Measurements from ENCODE around the gene FRAS1. TPM values are rescaled to one million over a fixed set of nuclear protein-coding genes. Genes with fewer than 3 reads are reported as not detected.

FRAS1 gene
- total RNA-seq, 2 experiments from 2014 or later = 0.05 to 0.22 TPM

DNA sequence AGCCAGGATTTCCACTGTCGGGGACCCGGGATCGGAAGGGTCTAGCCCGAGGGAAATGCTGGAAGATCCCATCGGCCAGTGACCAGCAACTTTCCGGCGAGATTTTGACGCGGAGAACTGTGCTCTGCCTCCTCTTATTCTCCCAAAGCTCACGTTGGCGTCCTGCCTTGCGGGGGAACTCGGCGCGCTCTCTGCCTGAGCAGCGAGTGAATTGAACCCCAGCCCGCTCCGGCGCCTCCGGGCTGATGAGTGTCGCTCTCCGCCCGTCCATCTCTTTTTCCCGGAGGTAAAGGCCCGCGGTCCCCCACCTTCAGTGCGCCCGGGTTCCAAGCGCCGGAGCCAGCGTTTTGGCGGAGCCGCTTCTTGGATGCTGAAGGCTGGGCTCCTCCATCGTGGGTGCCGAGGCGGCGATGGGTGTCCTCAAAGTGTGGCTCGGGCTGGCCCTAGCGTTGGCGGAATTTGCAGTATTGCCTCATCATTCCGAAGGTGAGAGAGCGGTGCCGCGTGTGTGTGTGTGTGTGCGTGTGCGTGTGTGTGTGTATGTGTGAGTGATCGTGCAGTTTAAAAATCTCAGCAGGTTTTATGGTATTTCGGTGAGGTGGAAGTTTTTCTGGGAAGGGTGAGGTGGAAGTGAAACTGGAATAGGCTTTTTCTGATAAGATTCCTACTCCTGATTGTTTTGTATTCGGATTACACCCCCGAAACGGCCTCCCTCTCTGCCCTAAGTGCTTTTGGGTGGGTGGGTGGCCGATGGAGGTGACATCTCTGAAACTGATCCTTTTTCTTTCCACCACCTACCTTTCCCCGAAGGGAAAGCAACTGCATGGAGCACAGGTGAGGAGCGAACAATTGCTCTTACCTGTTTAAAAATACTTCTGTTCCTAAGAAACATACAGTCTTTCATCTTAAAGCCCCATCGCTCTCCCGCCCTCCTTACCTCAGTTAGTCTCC is 752 bp downstream of the FRAS1 start:
- TF ChIP-seq, protein P1, sequence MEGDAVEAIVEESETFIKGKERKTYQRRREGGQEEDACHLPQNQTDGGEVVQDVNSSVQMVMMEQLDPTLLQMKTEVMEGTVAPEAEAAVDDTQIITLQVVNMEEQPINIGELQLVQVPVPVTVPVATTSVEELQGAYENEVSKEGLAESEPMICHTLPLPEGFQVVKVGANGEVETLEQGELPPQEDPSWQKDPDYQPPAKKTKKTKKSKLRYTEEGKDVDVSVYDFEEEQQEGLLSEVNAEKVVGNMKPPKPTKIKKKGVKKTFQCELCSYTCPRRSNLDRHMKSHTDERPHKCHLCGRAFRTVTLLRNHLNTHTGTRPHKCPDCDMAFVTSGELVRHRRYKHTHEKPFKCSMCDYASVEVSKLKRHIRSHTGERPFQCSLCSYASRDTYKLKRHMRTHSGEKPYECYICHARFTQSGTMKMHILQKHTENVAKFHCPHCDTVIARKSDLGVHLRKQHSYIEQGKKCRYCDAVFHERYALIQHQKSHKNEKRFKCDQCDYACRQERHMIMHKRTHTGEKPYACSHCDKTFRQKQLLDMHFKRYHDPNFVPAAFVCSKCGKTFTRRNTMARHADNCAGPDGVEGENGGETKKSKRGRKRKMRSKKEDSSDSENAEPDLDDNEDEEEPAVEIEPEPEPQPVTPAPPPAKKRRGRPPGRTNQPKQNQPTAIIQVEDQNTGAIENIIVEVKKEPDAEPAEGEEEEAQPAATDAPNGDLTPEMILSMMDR (IDR thresholded peaks at IDR 0.05) = no peak
- intact Hi-C loops (cut with micrococcal nuclease) = no loop called here
- Mint-ChIP-seq H3K36me3 (ENCODE audit: low read depth) (no peaks in the 10 kb centered on the region), H3K27me3 (peaks cover 66% of the 10 kb centered on the region), H3K4me3 (peak overlapping the region; percentile 81), H3K27ac (peak overlapping the region; percentile 61), H3K4me1 (ENCODE audit: low read depth) (peaks cover 27% of the 10 kb centered on the region), H3K9me3 (no peaks in the 10 kb centered on the region)
- peak; percentile 61 for DNase-seq
- CTCF ChIA-PET = interaction anchor here (1.1 to 2.2 kb wide), 2 partner anchors 12 to 332 kb away, joined by 3 to 7 read pairs; no protein-coding TSS in a partner anchor
- POLR2A ChIA-PET = no interaction called here
- peak; percentile 32 for ATAC-seq

DNA sequence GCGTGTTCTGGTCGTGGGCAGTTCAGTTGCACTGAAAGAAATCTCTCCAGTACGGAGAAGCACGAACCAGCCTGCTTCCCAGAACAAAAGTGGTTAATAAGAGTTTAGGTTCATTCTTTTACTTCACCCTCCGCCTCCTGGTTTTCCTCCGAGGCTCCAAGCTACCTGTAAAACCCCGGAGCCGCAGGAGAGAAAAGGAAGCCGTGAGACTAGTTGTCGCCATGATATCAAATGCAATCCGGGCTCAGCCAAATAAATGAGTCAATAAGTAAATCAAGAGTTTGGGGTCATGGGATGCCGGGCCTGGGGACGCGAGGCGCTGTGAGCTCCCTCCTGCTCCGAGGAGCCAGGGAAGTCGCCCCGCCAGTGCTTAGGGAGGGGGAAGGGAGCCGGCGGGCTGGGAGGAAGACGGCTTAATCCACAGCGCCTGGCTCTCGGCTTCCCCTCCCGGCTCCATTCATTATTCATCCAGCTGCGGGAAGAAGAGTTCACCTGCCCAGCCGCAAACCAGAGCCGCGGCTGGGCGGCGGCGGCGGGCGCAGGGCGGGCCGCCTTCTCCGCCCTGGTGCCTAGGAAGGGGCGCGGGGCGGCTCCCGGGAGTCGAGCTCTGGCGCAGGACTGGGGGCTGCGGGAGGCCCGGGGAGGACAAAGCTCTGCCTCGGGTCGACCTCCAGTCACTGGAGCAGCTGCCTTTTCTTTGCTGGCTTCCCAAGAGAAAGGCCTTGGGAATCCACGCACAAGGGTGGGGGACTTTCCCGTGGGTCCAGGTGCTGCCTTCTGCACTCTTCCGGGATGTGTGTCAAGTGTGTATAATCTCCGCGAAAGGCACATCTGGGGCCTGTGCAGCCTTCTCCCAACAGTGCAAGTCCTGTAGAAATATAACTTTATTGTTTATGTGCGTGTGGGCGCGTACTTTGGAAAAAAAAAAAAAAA is 1.7 kb downstream of the FRAS1 start:
- Mint-ChIP-seq H3K4me3 (peak overlapping the region; percentile 81), H3K27me3 (peaks cover 66% of the 10 kb centered on the region), H3K27ac (no peak overlapping the region), H3K4me1 (ENCODE audit: low read depth) (peaks cover 27% of the 10 kb centered on the region), H3K9me3 (no peaks in the 10 kb centered on the region), H3K36me3 (ENCODE audit: low read depth) (no peaks in the 10 kb centered on the region)
- TF ChIP-seq, protein P1 (IDR thresholded peaks at IDR 0.05) = no peak
- CTCF ChIA-PET = interaction anchor here (0.6 to 2.2 kb wide), 11 partner anchors 10 to 331 kb away, joined by 3 to 15 read pairs (median 4); no protein-coding TSS in a partner anchor
- POLR2A ChIA-PET = no interaction called here
- DNase-seq (peak; percentile 17), ATAC-seq (no peak)
- intact Hi-C loops (cut with micrococcal nuclease) = no loop called here

GRCh38 chr4:78059524-78059889 is 2.4 kb downstream of the FRAS1 start:
- Mint-ChIP-seq H3K9me3 (no peaks in the 10 kb centered on the region), H3K36me3 (ENCODE audit: low read depth) (no peaks in the 10 kb centered on the region), H3K27me3 (peaks cover 66% of the 10 kb centered on the region), H3K4me1 (ENCODE audit: low read depth) (peaks cover 27% of the 10 kb centered on the region), H3K4me3 (peak overlapping the region; percentile 81), H3K27ac (no peak overlapping the region)
- TF ChIP-seq, protein P1 (IDR thresholded peaks at IDR 0.05) = peak; percentile 62
- POLR2A ChIA-PET = no interaction called here
- CTCF ChIA-PET = interaction anchor here (0.6 to 2.2 kb wide), 11 partner anchors 9 to 331 kb away, joined by 3 to 15 read pairs (median 4); no protein-coding TSS in a partner anchor
- ATAC-seq (no peak), DNase-seq (peak; percentile 31)
- intact Hi-C loops (cut with micrococcal nuclease) = no loop called here

DNA sequence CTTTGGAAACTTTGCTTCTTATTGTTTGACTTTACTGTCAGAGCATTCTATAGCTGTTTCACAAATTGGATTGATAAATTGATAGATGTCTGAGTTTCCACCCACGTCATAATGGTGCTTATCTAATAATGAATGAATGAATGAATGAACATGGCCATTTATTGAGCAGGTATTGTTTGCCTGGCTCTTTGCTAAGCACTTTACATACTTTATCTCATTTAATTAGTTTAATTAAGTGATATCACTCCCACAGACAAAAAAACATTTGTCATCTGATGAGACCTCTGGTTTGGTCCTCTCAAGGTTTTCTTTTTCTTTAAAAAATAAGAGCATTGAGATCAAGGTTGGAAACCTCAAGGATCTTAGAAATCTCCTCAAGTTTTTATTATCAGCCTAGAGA is 2.8 kb downstream of the FRAS1 start:
- ChIA-PET POLR2A (interaction anchor here (1.1 kb wide), 1 partner anchor 19 kb away, joined by 3 read pairs; no protein-coding TSS in a partner anchor), CTCF (interaction anchor here (0.8 to 2.2 kb wide), 8 partner anchors 9 to 112 kb away, joined by 3 to 15 read pairs (median 4); no protein-coding TSS in a partner anchor)
- no peak for ATAC-seq
- DNase-seq = no peak
- no peak overlapping the region for H3K27ac Mint-ChIP-seq
- intact Hi-C loops (cut with micrococcal nuclease) = no loop called here
- no peaks in the 10 kb centered on the region for H3K36me3 Mint-ChIP-seq (ENCODE audit: low read depth)
- H3K9me3 Mint-ChIP-seq = no peaks in the 10 kb centered on the region
- TF ChIP-seq, protein P1 (IDR thresholded peaks at IDR 0.05) = no peak
- H3K4me3 Mint-ChIP-seq = no peak overlapping the region
- H3K27me3 Mint-ChIP-seq = peaks cover 62% of the 10 kb centered on the region
- peaks cover 27% of the 10 kb centered on the region for H3K4me1 Mint-ChIP-seq (ENCODE audit: low read depth)

Data from activated CD8-positive, alpha-beta T cell treated with anti-CD3 and anti-CD28 coated beads for 36 hours (primary cell).